Liver (tissue), 9 donors: ENCODE results near the gene VPS13C. TPM values are rescaled to one million over a fixed set of nuclear protein-coding genes. Genes with fewer than 3 reads are reported as not detected.
A peak's percentile ranks its signal among the peaks of the same experiment; 100 is the strongest.

ENCODE experiments used
- DNase-seq: peaks from one replicate; pipeline ENCODE4 v3.0.0-alpha.2; 2017; ENCODE audit warnings: low spot score
- H3K27ac ChIP-seq, 2 donors: one replicate each; pipeline ENCODE4 v1.7.0; 2013; ENCODE audit warnings: inconsistent platforms in 2 of 2, low read length in 2 of 2, control low read depth in 1 of 2, low read depth in 1 of 2, mild to moderate bottlenecking in 1 of 2
- H3K27me3 ChIP-seq, 4 donors: one replicate each; pipeline versions ENCODE4 v1.6.1 to v1.7.0; 2013; ENCODE audit warnings: low read length in 3 of 4, inconsistent platforms in 1 of 4, mild to moderate bottlenecking in 1 of 4, moderate library complexity in 1 of 4; ENCODE audit not compliant: control insufficient read depth in 4 of 4, insufficient read depth in 4 of 4
- H3K36me3 ChIP-seq, 4 donors: one replicate each; pipeline versions ENCODE4 v1.6.1 to v1.7.0; 2013; ENCODE audit warnings: low read length in 3 of 4, mild to moderate bottlenecking in 3 of 4, low read depth in 1 of 4, moderate library complexity in 1 of 4; ENCODE audit not compliant: control insufficient read depth in 4 of 4, insufficient read depth in 3 of 4
- H3K4me1 ChIP-seq, 4 donors: one replicate each; pipeline versions ENCODE4 v1.6.1 to v1.7.0; 2013; ENCODE audit warnings: low read length in 3 of 4, mild to moderate bottlenecking in 3 of 4, moderate library complexity in 1 of 4; ENCODE audit not compliant: control insufficient read depth in 4 of 4, insufficient read depth in 4 of 4
- H3K4me3 ChIP-seq, 3 donors: one replicate each; pipeline versions ENCODE4 v1.6.1 to v1.7.0; 2013; ENCODE audit warnings: low read length in 3 of 3, control low read depth in 1 of 3, low read depth in 1 of 3, mild to moderate bottlenecking in 1 of 3
- H3K9ac ChIP-seq, 2 donors: one replicate each; pipeline ENCODE4 v1.7.0; 2013; ENCODE audit warnings: low read length in 2 of 2, mild to moderate bottlenecking in 2 of 2, moderate library complexity in 2 of 2, control low read depth in 1 of 2, low read depth in 1 of 2
- H3K9me3 ChIP-seq, 4 donors: one replicate each; pipeline versions ENCODE4 v1.6.1 to v1.7.0; 2013; ENCODE audit warnings: low read length in 3 of 4; ENCODE audit not compliant: control insufficient read depth in 4 of 4
- ATF3 ChIP-seq: IDR thresholded peaks from 2 replicates; pipeline ENCODE4 v1.6.1; 2016; ENCODE audit warnings: antibody characterized with exemption
- CTCF ChIP-seq: fragments of 150-350 bp; IDR thresholded peaks from 2 replicates; pipeline ENCODE4 v1.5.1; 2017; ENCODE audit warnings: improper control_type of control experiment, low read depth, low read length; ENCODE audit not compliant: missing input control
- EGR1 ChIP-seq, 2 donors: IDR thresholded peaks; 2 replicates each; pipeline ENCODE4 v1.6.1; 2016 to 2018; ENCODE audit warnings: antibody characterized with exemption in 2 of 2, low read depth in 2 of 2
- FOXA2 ChIP-seq: IDR thresholded peaks from 2 replicates; pipeline ENCODE4 v1.6.1; 2016; ENCODE audit warnings: antibody characterized with exemption
- GABPA ChIP-seq, 2 donors: IDR thresholded peaks in 1 of 2; conservative IDR thresholded peaks in 1 of 2; 2 replicates each; pipeline ENCODE4 v1.6.1; 2016; ENCODE audit warnings: antibody characterized with exemption in 2 of 2, mild to moderate bottlenecking in 1 of 2, moderate library complexity in 1 of 2
- HNF4G ChIP-seq: IDR thresholded peaks from 2 replicates; pipeline ENCODE4 v1.6.1; 2016; ENCODE audit warnings: antibody characterized with exemption
- JUND ChIP-seq, 2 donors: IDR thresholded peaks; 2 replicates each; pipeline ENCODE4 v1.6.1; 2016; ENCODE audit warnings: antibody characterized with exemption in 2 of 2
- MAX ChIP-seq: IDR thresholded peaks from 2 replicates; pipeline ENCODE4 v1.6.1; 2016; ENCODE audit warnings: antibody characterized with exemption
- NR2F2 ChIP-seq: IDR thresholded peaks from 2 replicates; pipeline ENCODE4 v1.6.1; 2016; ENCODE audit warnings: antibody characterized with exemption
- REST ChIP-seq: IDR thresholded peaks from 2 replicates; pipeline ENCODE4 v1.6.1; 2016; ENCODE audit warnings: antibody characterized with exemption, mild to moderate bottlenecking
- SP1 ChIP-seq: IDR thresholded peaks from 2 replicates; pipeline ENCODE4 v1.6.1; 2018; ENCODE audit warnings: antibody characterized with exemption, mild to moderate bottlenecking
- TAF1 ChIP-seq: conservative IDR thresholded peaks from 2 replicates; pipeline ENCODE4 v1.6.1; 2016; ENCODE audit warnings: antibody characterized with exemption, mild to moderate bottlenecking
- YY1 ChIP-seq: IDR thresholded peaks from 2 replicates; pipeline ENCODE4 v1.6.1; 2016; ENCODE audit warnings: antibody characterized with exemption, mild to moderate bottlenecking
- ZBTB33 ChIP-seq: IDR thresholded peaks from 2 replicates; pipeline ENCODE4 v1.6.1; 2016; ENCODE audit warnings: antibody characterized with exemption
- WGBS: extraction: QIAGEN DNeasy Blood & Tissue Kit; methylation state at CpG from one replicate; pipeline ENCODE4 v1.1.7; 2013; 5-methylcytosine and 5-hydroxymethylcytosine counted together
- polyA plus RNA-seq, 2 donors: library from polyadenylated mRNA; stranded (reverse) in 1 of 2; unstranded in 1 of 2; fragments of 200-250 nt in 1 of 2; fragments of >200 nt in 1 of 2; fragmentation: Nextera tagmentation in 1 of 2; extraction: Ambion mirVana in 1 of 2; gene quantifications; one replicate each; pipeline versions ENCODE4 v1.2.1 to v1.2.3, GENCODE V29; 2013 to 2015
- total RNA-seq, 2 donors: library from RNA; depleted of rRNA; stranded (reverse); fragments of >200 nt; gene quantifications; one replicate each; pipeline ENCODE4 v1.2.3, GENCODE V29; 2014
- donor health status: healthy.
- donor health status: healthy.
- donor health status: healthy.
- donor health status: healthy.
- donor health status: healthy.

Gene VPS13C
- total and polyA plus RNA-seq, 4 donors, result 5.4 to 42.0 (median 17.4) TPM

- Histone ChIP-seq H3K9me3 (no peaks in the 10 kb centered on the region), H3K4me1 (peaks cover 0 to 15% (median 2%) of the 10 kb centered on the region in 4 donors), H3K27me3 (no peaks in the 10 kb centered on the region), H3K27ac (peak overlapping the region; percentile 94 to 97), H3K36me3 (no peaks in the 10 kb centered on the region), H3K9ac (peak overlapping the region; percentile 79 to 92), H3K4me3 (peak overlapping the region; percentile 80 to 93 (median 84))
- TF ChIP-seq TAF1, result no peak
- peak; percentile 10 for TF ChIP-seq MAX
- no peak for TF ChIP-seq EGR1 (IDR thresholded peaks at IDR 0.05; ENCODE audit: low read depth in 2 of 2)
- no peak for TF ChIP-seq SP1
- no peak for TF ChIP-seq YY1
- TF ChIP-seq REST, result no peak
- TF ChIP-seq ZBTB33, result no peak
- peak; percentile 3 for TF ChIP-seq CTCF
- no peak for TF ChIP-seq HNF4G
- no peak for TF ChIP-seq JUND (IDR thresholded peaks at IDR 0.05)
- no peak for TF ChIP-seq FOXA2
- no peak for TF ChIP-seq GABPA (IDR thresholded peaks at IDR 0.05 in 1 of 2, conservative IDR thresholded peaks at IDR 0.05 in 1 of 2)
- no peak for TF ChIP-seq ATF3
- no peak for TF ChIP-seq NR2F2
- 6% methylated on average over 13 of the region's 13 CpGs for WGBS
- no peak for DNase-seq
These were observed 985 bp downstream of the VPS13C start for GRCh38 chr15:62059108-62059815.
